Karpas-422 (cell line): ENCODE measurements around the gene ACTN4. TPM values are rescaled to one million over a fixed set of nuclear protein-coding genes. Genes with fewer than 3 reads are reported as not detected.

Experiments
- DNase-seq: peaks from one replicate; pipeline ENCODE4 v3.0.0-alpha.2; 2015
- H2AFZ ChIP-seq: fragments of 200-600 bp; sonication (generic); 2 replicates; pipeline ENCODE4 v1.6.1; 2014; ENCODE audit warnings: antibody characterized with exemption, low read length, mixed read lengths
- H3K27ac ChIP-seq: fragments of 200-600 bp; sonication (generic); 2 replicates; pipeline ENCODE4 v1.5.1; 2014; ENCODE audit warnings: mild to moderate bottlenecking, low read length, moderate library complexity
- H3K27me3 ChIP-seq: fragments of 200-600 bp; sonication (generic); 2 replicates; pipeline ENCODE4 v1.6.1; 2014; ENCODE audit warnings: low read length, mixed read lengths
- H3K36me3 ChIP-seq: fragments of 200-600 bp; sonication (generic); 2 replicates; pipeline ENCODE4 v1.6.1; 2014; ENCODE audit warnings: low read length, mixed read lengths; ENCODE audit not compliant: insufficient read depth
- H3K4me1 ChIP-seq: fragments of 200-600 bp; sonication (generic); 2 replicates; pipeline ENCODE4 v1.6.1; 2014; ENCODE audit warnings: mild to moderate bottlenecking, low read length, mixed read lengths
- H3K4me2 ChIP-seq: fragments of 200-600 bp; sonication (generic); 2 replicates; pipeline ENCODE4 v1.6.1; 2014; ENCODE audit warnings: low read length, low read depth, mild to moderate bottlenecking; ENCODE audit not compliant: poor library complexity, severe bottlenecking
- H3K4me3 ChIP-seq: fragments of 200-600 bp; sonication (generic); 2 replicates; pipeline ENCODE4 v1.5.1; 2014; ENCODE audit warnings: mild to moderate bottlenecking, antibody characterized with exemption, low read length, mixed read lengths
- H3K79me2 ChIP-seq: fragments of 200-600 bp; sonication (generic); 2 replicates; pipeline ENCODE4 v1.6.1; 2014; ENCODE audit warnings: mild to moderate bottlenecking, low read length, mixed read lengths
- H3K9ac ChIP-seq: fragments of 200-600 bp; sonication (generic); 2 replicates; pipeline ENCODE4 v1.6.0; 2014; ENCODE audit warnings: low read length
- H3K9me2 ChIP-seq: fragments of 200-600 bp; sonication (generic), shearing (Covaris generic); replicated peaks from 2 replicates; pipeline ENCODE4 v1.6.0; 2014; ENCODE audit warnings: mild to moderate bottlenecking, low read length, moderate library complexity; ENCODE audit not compliant: insufficient read depth
- H3K9me3 ChIP-seq: fragments of 300-700, 200-600 bp; sonication (generic); 2 replicates; pipeline ENCODE4 v1.6.1; 2014; ENCODE audit warnings: low read length, mixed read lengths
- H4K20me1 ChIP-seq: fragments of 200-600 bp; sonication (generic); 2 replicates; pipeline ENCODE4 v1.6.1; 2014; ENCODE audit warnings: mild to moderate bottlenecking, antibody characterized with exemption, low read length, low read depth; ENCODE audit not compliant: insufficient read depth
- total RNA-seq: library from RNA; depleted of rRNA; stranded (reverse); fragments of >200 nt; shearing (Covaris generic); gene quantifications from 2 replicates; pipeline ENCODE4 v1.2.3, GENCODE V29; 2014; ENCODE audit warnings: low replicate concordance

ACTN4 gene
- total RNA-seq, 1 experiment from 2014 or later: 54.6 TPM

DNA sequence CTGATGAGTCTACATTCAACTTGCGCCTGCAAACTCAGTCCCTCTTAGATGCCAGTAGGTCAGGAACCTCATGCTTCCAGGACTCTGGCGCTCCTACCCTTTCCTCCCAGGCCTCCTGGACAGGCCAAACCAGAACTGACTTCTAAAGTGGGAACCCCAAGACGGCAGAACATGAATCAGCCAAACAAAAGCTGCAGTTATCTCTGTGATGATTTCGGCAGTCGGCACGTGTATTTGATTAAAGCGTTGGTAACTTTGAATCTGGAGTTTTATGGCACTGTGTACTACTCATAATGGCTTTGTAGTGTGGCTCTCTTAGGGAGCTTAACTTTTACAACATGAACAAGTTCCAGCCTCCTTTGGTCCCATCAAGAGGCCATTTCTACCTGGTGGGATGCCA, 13.7 kb downstream of the ACTN4 start:
- Histone ChIP-seq H3K4me1 (peaks cover 49% of the 10 kb centered on the region), H3K4me2 (no peak overlapping the region)

DNA sequence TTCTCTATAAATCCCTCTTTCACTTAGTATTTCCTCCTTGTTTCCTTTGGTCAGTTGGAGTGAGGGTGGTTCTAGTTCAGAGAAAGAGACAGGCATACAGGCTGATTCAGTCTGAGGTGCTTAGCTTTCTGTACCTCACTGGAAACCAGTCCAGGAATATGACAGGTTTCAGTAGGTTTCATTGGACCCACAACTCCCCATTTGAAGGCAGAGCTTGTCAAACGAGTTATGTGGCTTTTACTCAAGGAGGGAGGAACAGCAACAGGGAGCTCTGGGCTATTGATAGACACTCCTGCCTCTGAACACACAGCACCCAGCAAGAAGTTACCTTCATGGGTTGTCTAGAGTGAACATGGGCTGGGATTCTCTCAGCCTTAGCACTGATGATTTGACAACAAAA, 14.5 kb downstream of the ACTN4 start:
- H3K27me3 ChIP-seq: no peaks in the 10 kb centered on the region
- H3K9me3 ChIP-seq: no peaks in the 10 kb centered on the region
- peaks cover 11% of the 10 kb centered on the region; the same call in 1 of the 2 replicates for H4K20me1 ChIP-seq
- no peak for DNase-seq
- no peak overlapping the region for H3K9ac ChIP-seq
- no peak overlapping the region for H3K4me3 ChIP-seq
- H3K79me2 ChIP-seq: peaks cover 98% of the 10 kb centered on the region
- H3K36me3 ChIP-seq: no peaks in the 10 kb centered on the region; the same call in 1 of the 2 replicates
- no peak overlapping the region for H3K27ac ChIP-seq
- H3K4me2 ChIP-seq: no peak overlapping the region
- peaks cover 50% of the 10 kb centered on the region for H3K4me1 ChIP-seq
- H3K9me2 ChIP-seq: no peaks in the 10 kb centered on the region
- no peak overlapping the region for H2AFZ ChIP-seq

More for the DNA sequence above, 13.7 kb downstream of the ACTN4 start:
- no peak for DNase-seq
- Histone ChIP-seq H2AFZ (no peak overlapping the region), H3K4me3 (no peak overlapping the region), H3K27ac (no peak overlapping the region), H3K9me3 (no peaks in the 10 kb centered on the region), H4K20me1 (peaks cover 6% of the 10 kb centered on the region; the same call in 1 of the 2 replicates), H3K9ac (no peak overlapping the region), H3K27me3 (no peaks in the 10 kb centered on the region), H3K9me2 (no peaks in the 10 kb centered on the region), H3K36me3 (peaks cover 6% of the 10 kb centered on the region; the same call in 1 of the 2 replicates), H3K79me2 (peaks cover 98% of the 10 kb centered on the region)

GRCh38 chr19:38662537-38663155, 15.2 kb downstream of the ACTN4 start:
- Histone ChIP-seq H4K20me1 (peaks cover 16% of the 10 kb centered on the region; the same call in 1 of the 2 replicates), H3K4me1 (peaks cover 57% of the 10 kb centered on the region), H3K4me3 (no peak overlapping the region), H3K79me2 (peaks cover 98% of the 10 kb centered on the region), H3K9ac (no peak overlapping the region), H2AFZ (no peak overlapping the region), H3K36me3 (no peaks in the 10 kb centered on the region; the same call in 1 of the 2 replicates), H3K9me2 (no peaks in the 10 kb centered on the region), H3K4me2 (no peak overlapping the region), H3K27ac (no peak overlapping the region), H3K9me3 (no peaks in the 10 kb centered on the region), H3K27me3 (no peaks in the 10 kb centered on the region)
- no peak for DNase-seq

DNA sequence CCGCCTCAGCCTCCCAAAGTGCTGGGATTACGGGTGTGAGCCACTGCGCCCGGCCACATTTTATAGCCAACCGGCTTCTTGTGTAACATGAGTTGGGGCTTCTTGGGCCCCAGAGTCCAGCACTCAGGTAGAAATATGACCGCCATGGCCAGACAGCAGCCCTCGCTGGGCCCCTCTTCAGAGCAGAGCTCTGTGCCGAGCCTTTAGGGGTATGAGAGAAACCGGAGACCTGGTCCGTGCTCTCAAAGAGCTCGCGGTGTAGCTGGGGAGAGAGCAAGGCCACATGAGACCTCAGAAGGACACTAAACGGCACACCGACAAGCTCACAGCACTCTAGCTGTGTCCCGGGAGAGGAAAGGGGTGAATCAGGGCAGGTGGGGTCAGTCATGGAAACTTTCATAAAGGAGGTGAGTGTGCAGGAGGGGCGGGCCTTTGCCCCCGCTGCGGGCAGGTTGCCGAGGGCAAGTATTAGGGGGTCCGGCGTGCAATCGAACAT, 15.8 kb downstream of the ACTN4 start:
- Histone ChIP-seq H3K4me3 (no peak overlapping the region), H3K4me2 (no peak overlapping the region), H2AFZ (no peak overlapping the region), H4K20me1 (peaks cover 17% of the 10 kb centered on the region; the same call in 1 of the 2 replicates), H3K9me3 (no peaks in the 10 kb centered on the region), H3K27me3 (no peaks in the 10 kb centered on the region), H3K9ac (no peak overlapping the region), H3K79me2 (peaks cover 98% of the 10 kb centered on the region), H3K9me2 (no peaks in the 10 kb centered on the region), H3K4me1 (peaks cover 62% of the 10 kb centered on the region), H3K27ac (no peak overlapping the region), H3K36me3 (no peaks in the 10 kb centered on the region; the same call in 1 of the 2 replicates)
- DNase-seq: no peak

- H3K9me3 ChIP-seq: no peaks in the 10 kb centered on the region
These were observed 16.6 kb downstream of the ACTN4 start for GRCh38 chr19:38663957-38664502.

GRCh38 chr19:38664503-38665211, 17.2 kb downstream of the ACTN4 start:
- Histone ChIP-seq H3K9me2 (no peaks in the 10 kb centered on the region), H3K36me3 (no peaks in the 10 kb centered on the region), H3K27ac (peak overlapping the region; percentile 50), H3K27me3 (no peaks in the 10 kb centered on the region), H3K9ac (peak overlapping the region; percentile 57), H3K4me3 (no peak overlapping the region), H4K20me1 (peaks cover 11% of the 10 kb centered on the region; the same call in 1 of the 2 replicates), H3K79me2 (peaks cover 98% of the 10 kb centered on the region), H2AFZ (no peak overlapping the region), H3K4me1 (peaks cover 64% of the 10 kb centered on the region), H3K4me2 (peak overlapping the region; percentile 88), H3K9me3 (no peaks in the 10 kb centered on the region)
- peak; percentile 71 for DNase-seq

More at GRCh38 chr19:38663957-38664502, 16.6 kb downstream of the ACTN4 start:
- Histone ChIP-seq H3K4me1 (peaks cover 64% of the 10 kb centered on the region), H3K9ac (peak overlapping the region; percentile 57; the same call in 1 of the 2 replicates), H3K79me2 (peaks cover 98% of the 10 kb centered on the region), H4K20me1 (peaks cover 17% of the 10 kb centered on the region; the same call in 1 of the 2 replicates), H3K27me3 (no peaks in the 10 kb centered on the region), H2AFZ (no peak overlapping the region), H3K4me3 (no peak overlapping the region), H3K36me3 (no peaks in the 10 kb centered on the region), H3K9me2 (no peaks in the 10 kb centered on the region), H3K27ac (peak overlapping the region; percentile 50), H3K4me2 (peak overlapping the region; percentile 88)
- DNase-seq: no peak

- Histone ChIP-seq H3K36me3 (no peaks in the 10 kb centered on the region), H3K9me2 (no peaks in the 10 kb centered on the region), H3K79me2 (peaks cover 98% of the 10 kb centered on the region), H4K20me1 (peaks cover 15% of the 10 kb centered on the region; the same call in 1 of the 2 replicates), H3K9me3 (no peaks in the 10 kb centered on the region), H3K9ac (peak overlapping the region; percentile 57; the same call in 1 of the 2 replicates), H3K27me3 (no peaks in the 10 kb centered on the region), H3K4me3 (no peak overlapping the region), H3K4me1 (peaks cover 64% of the 10 kb centered on the region), H2AFZ (no peak overlapping the region), H3K27ac (peak overlapping the region; percentile 50), H3K4me2 (peak overlapping the region; percentile 88)
- DNase-seq: no peak
These were observed 17.9 kb downstream of the ACTN4 start for GRCh38 chr19:38665219-38665931.
